SU-DHL-6 (cell line): ENCODE measurements around the gene CD6.

Experiments used
- EZH2phosphoT487 ChIP-seq: fragments of 200-600 bp; sonication (generic), shearing (Covaris generic); conservative IDR thresholded peaks from 2 replicates; pipeline ENCODE4 v1.6.1; 2018; ENCODE audit warnings: mild to moderate bottlenecking, antibody characterized with exemption, low read length, moderate library complexity, mixed read lengths
- TF ChIP-seq, protein P1 (sequence below): fragments of 200-600 bp; sonication (generic); IDR thresholded peaks from one replicate; pipeline ENCODE4 v1.5.1; 2017; ENCODE audit warnings: antibody characterized with exemption, mild to moderate bottlenecking, low read length, moderate library complexity; ENCODE audit not compliant: insufficient read depth, poor library complexity, severe bottlenecking

DNA sequence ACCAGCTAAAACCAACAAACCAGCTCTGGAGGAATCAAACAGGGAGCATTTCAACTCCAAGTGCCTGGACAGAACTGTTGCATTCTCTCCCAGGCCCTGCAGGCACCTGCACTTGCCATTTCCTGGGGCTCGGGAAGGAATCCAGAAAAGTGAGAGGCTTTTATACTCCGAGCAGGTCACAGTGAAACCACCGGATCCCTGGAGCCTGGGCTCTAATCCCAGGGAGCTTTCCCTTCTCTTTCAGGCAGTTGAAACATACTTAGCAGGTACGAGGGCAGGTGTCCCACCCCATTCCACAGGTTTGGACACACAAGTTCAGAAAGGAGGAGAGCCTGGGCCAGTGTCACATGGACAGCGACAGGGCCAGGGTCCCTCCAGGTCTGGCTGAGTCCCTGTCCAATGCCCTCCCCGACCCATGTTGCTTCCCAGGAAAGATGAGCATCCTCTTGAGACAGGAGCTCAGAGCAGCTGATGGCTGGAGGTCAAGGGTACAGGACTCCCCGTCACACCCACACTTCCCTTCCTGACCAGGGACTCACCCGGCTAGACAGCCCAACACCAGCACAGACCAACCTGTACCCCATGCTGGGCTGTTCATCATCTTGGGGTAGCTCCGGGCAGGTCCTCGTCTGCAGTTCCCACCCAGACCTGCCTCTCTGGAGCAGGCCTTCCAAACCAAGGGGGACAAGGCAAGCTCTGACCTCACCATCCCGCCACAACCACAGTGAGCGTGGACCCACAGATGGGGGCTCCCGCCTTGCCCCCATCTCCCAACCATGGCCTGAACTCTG, 80.9 kb downstream of the CD6 start:
- TF ChIP-seq, protein P1, sequence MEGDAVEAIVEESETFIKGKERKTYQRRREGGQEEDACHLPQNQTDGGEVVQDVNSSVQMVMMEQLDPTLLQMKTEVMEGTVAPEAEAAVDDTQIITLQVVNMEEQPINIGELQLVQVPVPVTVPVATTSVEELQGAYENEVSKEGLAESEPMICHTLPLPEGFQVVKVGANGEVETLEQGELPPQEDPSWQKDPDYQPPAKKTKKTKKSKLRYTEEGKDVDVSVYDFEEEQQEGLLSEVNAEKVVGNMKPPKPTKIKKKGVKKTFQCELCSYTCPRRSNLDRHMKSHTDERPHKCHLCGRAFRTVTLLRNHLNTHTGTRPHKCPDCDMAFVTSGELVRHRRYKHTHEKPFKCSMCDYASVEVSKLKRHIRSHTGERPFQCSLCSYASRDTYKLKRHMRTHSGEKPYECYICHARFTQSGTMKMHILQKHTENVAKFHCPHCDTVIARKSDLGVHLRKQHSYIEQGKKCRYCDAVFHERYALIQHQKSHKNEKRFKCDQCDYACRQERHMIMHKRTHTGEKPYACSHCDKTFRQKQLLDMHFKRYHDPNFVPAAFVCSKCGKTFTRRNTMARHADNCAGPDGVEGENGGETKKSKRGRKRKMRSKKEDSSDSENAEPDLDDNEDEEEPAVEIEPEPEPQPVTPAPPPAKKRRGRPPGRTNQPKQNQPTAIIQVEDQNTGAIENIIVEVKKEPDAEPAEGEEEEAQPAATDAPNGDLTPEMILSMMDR: no peak
- no peak for TF ChIP-seq EZH2phosphoT487
